ENCODE measurements around the gene TMEM126A. TPM values are rescaled to one million over a fixed set of nuclear protein-coding genes. Genes with fewer than 3 reads are reported as not detected.

TMEM126A gene
- total RNA-seq, 4 donors from 2014 or later: 17.3 to 33.9 (median 26.2) TPM

- H3K4me1 ChIP-seq: no peaks in the 10 kb centered on the region
- 92 to 97% methylated on average over 2 of the region's 2 CpGs for WGBS, 2 donors (ENCODE audit: low coverage in 1 of 2)
- no peaks in the 10 kb centered on the region for H3K36me3 ChIP-seq
- ATAC-seq: no peak
- no peak for TF ChIP-seq POLR2A (IDR thresholded peaks at IDR 0.05)
- no peaks in the 10 kb centered on the region for H3K27me3 ChIP-seq
- no peaks in the 10 kb centered on the region for H3K9me3 ChIP-seq
- no peak overlapping the region for H3K27ac ChIP-seq
- H3K4me3 ChIP-seq: no peak overlapping the region
These were observed 50.0 kb downstream of the TMEM126A start for GRCh38 chr11:85697747-85698146.

DNA sequence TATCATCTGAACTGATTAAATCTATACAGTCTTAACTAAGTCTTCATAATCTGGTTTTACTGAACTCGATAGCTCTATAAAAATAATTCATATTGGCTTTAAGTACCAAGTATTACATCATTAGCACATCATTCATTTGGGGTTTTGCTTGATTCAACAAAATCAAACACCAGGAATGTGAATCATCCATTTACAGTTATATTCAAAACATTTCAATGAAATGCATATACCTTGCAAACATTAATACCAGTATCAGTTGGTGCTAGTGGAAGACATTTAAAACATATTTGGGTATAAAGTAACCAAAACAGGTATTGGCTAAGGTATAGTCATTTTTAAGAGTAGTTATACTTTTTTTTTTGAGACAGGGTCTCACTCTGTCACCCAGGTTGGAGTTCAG lies 50.4 kb downstream of the TMEM126A start:
- ATAC-seq: no peak
- WGBS, 2 donors (ENCODE audit: low coverage in 1 of 2): 80 to 89% methylated on average over 1 of the region's 1 CpG

DNA sequence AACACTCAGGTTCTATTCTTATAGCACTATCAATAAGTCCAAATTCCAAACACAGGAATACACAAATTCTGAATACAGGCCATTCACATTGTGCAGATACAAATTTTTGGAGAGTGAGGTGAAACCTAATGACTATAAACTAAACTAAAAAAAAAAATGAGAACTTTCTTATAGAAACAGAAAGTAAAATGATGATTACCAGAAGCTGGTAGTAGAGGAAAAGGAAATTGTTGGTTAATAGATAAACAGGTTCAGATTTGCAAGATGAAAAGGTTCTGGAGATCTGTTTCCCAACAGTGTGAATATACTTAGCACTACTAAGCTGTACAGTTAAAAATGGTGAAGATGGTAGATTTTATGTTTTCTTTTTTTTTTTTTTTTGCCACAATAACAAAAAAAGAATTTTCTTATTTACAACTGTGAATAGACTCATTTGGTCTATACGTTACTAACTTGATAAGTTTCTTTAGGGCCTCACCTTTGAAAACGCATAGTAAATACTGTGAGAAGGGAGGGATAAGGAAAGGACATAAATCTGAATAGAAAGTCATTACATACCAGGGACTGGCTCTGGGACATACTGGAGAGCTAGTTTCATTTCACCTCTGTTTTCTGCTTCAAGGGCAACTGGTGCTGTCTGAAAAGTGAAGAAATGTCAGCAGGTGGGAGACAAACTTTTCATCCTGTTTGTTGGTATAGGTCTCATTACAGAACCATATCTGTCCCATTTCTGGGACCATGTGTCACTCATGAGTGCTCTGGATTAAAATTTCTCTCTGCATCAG lies 52.4 kb downstream of the TMEM126A start:
- Histone ChIP-seq H3K36me3 (no peaks in the 10 kb centered on the region), H3K27me3 (no peaks in the 10 kb centered on the region), H3K27ac (no peak overlapping the region), H3K9me3 (no peaks in the 10 kb centered on the region), H3K4me1 (no peaks in the 10 kb centered on the region), H3K4me3 (no peak overlapping the region)
- WGBS, 2 donors (ENCODE audit: low coverage in 1 of 2): 74 to 89% methylated on average over 2 of the region's 2 CpGs
- TF ChIP-seq POLR2A (IDR thresholded peaks at IDR 0.05) (no peak), EP300 (IDR thresholded peaks at IDR 0.05) (no peak)
- no peak for ATAC-seq

More for the DNA sequence above, 50.4 kb downstream of the TMEM126A start:
- H3K4me3 ChIP-seq: no peak overlapping the region
- no peaks in the 10 kb centered on the region for H3K36me3 ChIP-seq
- H3K4me1 ChIP-seq: no peaks in the 10 kb centered on the region
- H3K27ac ChIP-seq: no peak overlapping the region
- H3K27me3 ChIP-seq: no peaks in the 10 kb centered on the region
- no peaks in the 10 kb centered on the region for H3K9me3 ChIP-seq
- TF ChIP-seq, protein P1, sequence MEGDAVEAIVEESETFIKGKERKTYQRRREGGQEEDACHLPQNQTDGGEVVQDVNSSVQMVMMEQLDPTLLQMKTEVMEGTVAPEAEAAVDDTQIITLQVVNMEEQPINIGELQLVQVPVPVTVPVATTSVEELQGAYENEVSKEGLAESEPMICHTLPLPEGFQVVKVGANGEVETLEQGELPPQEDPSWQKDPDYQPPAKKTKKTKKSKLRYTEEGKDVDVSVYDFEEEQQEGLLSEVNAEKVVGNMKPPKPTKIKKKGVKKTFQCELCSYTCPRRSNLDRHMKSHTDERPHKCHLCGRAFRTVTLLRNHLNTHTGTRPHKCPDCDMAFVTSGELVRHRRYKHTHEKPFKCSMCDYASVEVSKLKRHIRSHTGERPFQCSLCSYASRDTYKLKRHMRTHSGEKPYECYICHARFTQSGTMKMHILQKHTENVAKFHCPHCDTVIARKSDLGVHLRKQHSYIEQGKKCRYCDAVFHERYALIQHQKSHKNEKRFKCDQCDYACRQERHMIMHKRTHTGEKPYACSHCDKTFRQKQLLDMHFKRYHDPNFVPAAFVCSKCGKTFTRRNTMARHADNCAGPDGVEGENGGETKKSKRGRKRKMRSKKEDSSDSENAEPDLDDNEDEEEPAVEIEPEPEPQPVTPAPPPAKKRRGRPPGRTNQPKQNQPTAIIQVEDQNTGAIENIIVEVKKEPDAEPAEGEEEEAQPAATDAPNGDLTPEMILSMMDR (IDR thresholded peaks at IDR 0.05): no peak
- no peak for TF ChIP-seq EP300 (IDR thresholded peaks at IDR 0.05)
- TF ChIP-seq POLR2AphosphoS5 (IDR thresholded peaks at IDR 0.05): no peak
- TF ChIP-seq POLR2A (IDR thresholded peaks at IDR 0.05): no peak

DNA sequence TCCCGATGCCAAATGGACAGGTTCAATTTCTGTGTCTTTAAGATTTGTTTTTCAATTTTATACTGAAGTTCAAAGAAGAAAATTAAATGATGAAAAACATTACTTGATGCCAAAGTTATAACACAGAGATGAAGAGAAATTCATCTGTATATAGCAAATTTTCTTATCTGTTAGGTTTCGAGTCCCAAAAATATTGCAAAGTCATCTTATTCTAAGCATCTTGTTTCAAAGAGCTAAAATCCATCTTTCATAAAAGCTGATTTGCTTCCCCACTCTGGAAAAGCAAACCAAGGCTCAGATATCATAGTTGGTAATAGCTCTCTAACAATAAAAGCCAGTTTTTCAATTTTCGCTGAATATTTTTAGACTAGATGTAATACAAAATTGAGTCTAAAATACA lies 57.2 kb downstream of the TMEM126A start:
- Histone ChIP-seq H3K4me1 (no peaks in the 10 kb centered on the region), H3K27me3 (no peaks in the 10 kb centered on the region), H3K36me3 (no peaks in the 10 kb centered on the region), H3K4me3 (no peak overlapping the region), H3K9me3 (no peaks in the 10 kb centered on the region), H3K27ac (no peak overlapping the region)
- ATAC-seq: no peak
- 92 to 93% methylated on average over 2 to 3 of the region's 3 CpGs for WGBS, 2 donors (ENCODE audit: low coverage in 1 of 2)
- TF ChIP-seq POLR2AphosphoS5 (IDR thresholded peaks at IDR 0.05): no peak

GRCh38 chr11:85705800-85706199 lies 58.0 kb downstream of the TMEM126A start:
- no peaks in the 10 kb centered on the region for H3K36me3 ChIP-seq
- TF ChIP-seq, protein P1 (IDR thresholded peaks at IDR 0.05): no peak
- TF ChIP-seq POLR2AphosphoS5 (IDR thresholded peaks at IDR 0.05) (no peak), POLR2A (IDR thresholded peaks at IDR 0.05) (no peak), EP300 (IDR thresholded peaks at IDR 0.05) (no peak)
- H3K4me1 ChIP-seq: no peaks in the 10 kb centered on the region
- no peaks in the 10 kb centered on the region for H3K27me3 ChIP-seq
- no peaks in the 10 kb centered on the region for H3K9me3 ChIP-seq
- no peak overlapping the region for H3K27ac ChIP-seq
- H3K4me3 ChIP-seq: no peak overlapping the region
- no peak for ATAC-seq

Other genes starting within 250 kb of the TMEM126A start
- gene DLG2, start 20.6 kb upstream of the TMEM126A start, total RNA-seq: 10 to 100 TPM; 11.0 to 34.2 (median 19.8) TPM
- gene TMEM126B, start 19.4 kb upstream of the TMEM126A start, total RNA-seq: 10 to 100 TPM; 40.2 to 63.2 (median 47.0) TPM
- 10 to 100 TPM; 27.4 to 96.0 (median 46.0) TPM for gene CREBZF, start 17.2 kb downstream of the TMEM126A start, total RNA-seq
- gene CCDC89, start 38.2 kb downstream of the TMEM126A start, total RNA-seq: 1 to 10 TPM; 1.7 to 3.4 (median 1.7) TPM
- gene SYTL2, start 163.2 kb downstream of the TMEM126A start, total RNA-seq: 10 to 100 TPM in 2 of 4 donors, 1 to 10 TPM in 2; 4.7 to 23.6 (median 8.4) TPM
- gene CCDC83, start 207.4 kb downstream of the TMEM126A start, total RNA-seq: not detected

Data from gastroesophageal sphincter (tissue), 4 donors.